SKM-1 (cell line): ENCODE results near the gene UBE2A.
A peak's percentile ranks its signal among the peaks of the same experiment; 100 is the strongest.

Experiments used
- DNase-seq: peaks from one replicate; lab custom pipeline; 2025; ENCODE audit not compliant: unreplicated experiment; lab: John Stamatoyannopoulos, UW

The UBE2A gene

DNA sequence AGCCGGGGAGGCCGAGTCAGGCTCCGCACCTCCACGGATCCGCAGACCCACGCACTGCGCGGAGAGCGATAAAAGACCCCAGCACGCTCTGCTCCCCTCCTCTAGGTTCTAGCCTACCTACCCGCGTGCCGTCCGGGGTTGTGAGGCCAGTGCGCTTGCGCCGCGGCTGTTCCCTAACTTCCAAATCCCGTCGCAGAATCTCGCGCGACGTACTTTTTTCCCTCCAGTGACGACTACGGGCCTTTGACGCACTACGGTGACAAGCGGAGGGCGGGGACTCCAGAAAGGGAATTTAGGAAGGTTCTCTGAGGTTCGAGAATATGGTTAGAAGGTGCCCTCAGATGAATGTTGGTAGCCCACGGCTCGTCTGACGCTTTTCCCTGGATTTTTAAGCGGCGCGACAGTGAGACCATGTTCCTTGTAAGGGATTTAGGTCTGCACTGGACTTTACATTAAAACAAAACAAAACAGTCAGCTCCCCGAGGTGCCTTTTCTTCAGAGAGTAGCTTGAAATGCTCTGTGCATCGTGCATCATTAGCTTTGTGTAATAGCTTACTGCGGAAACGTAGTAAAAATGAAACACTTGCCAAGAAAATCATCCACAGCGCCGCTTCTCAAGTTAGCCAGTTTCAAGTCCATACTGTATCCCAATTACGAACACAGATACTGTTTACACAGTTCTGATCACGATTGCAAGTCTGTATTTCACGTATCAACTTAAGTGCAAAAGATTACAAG lies 32.1 kb downstream of the UBE2A start, which contains the start of gene NKRF:
TSS of gene NKRF (minus strand) at position 145 of the 738 bp plus-strand sequence.
- DNase-seq = peak; percentile 79

DNA sequence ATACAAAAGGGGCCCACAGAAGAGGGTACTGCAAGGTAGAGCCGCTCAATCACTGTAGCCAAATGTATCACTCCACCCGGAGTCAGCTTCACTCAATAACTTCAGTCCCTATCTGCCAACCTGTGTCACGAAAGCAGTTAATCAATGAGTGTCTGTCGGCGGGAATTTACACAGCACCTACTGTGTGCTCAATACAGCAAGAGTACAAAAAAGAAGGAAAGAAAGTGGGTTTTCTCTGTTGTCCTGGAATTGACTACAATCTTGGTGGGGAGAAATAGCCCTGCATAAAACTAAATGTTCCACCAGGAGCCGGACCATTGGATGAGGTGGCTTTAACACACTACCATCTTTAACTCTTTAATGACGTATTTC lies 32.6 kb downstream of the UBE2A start:
- DNase-seq = no peak

DNA sequence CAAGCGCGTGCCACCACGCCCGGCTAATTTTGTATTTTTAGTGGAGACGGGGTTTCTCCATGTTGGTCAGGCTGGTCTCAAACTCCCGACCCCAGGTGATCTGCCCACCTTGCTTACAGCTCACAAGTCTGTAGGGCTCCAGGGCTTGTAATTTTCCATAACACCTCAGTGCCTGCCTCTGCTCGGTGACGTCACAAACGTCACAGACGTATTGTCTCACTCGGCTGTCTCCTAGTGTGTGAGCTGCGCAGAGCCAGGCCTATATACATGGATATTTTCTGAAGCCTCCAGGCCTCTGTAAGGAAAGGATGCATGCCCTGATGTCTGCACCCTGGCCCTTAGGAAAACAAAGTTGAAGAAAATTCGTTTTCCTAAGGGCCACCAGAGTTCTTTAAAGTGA lies 40.4 kb downstream of the UBE2A start:
- no peak for DNase-seq

DNA sequence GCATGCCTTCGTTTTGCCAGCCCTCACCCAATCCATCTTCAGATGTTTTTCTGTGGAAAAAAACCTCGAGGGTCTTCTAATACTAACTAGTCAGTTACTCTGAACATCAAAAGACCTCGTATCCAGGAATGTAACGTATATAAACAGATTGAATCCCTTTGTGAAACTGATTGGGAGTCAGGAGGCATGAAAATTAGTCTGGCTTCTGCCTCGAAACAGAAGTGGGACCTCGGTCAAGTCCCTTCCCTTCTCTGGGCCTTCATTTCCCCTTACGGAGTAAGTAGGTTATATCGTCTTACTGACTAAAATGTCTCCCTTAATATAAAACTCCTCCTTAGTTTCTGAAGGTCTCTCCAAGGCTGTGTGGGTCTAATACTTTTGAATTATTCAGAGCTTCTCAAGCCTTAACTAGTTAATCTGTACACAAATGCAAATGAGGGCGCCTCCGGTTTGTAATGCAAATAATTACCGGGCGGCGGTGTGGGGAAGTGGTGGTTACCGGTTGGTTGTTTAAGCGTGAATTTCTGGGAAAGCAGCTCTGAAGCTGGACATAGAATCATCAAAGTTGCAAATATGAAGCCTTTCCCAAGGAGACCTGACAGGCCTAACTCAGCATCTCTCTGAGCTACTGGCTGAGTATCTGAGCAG lies 43.3 kb downstream of the UBE2A start:
- DNase-seq = no peak

DNA sequence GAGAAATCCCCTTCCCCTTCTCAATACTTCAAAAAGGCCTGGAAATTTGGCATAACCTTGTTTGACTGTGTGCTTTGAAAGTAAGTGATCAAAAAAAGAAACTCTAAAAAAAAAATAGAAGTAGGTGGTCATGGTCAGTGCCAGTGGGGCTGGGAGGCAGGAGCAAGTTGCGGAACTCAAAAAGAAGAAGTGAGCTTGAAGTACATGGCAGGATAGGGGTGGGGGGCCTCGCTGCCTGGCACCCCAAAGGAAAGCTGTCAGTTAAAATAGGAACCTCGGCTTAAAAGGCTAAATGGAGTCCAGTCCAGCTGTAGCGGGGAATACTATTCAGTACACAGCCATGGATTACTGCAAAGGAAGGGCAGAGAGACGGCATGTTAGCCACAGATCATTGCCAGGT lies 44.1 kb downstream of the UBE2A start:
- DNase-seq = peak; percentile 20

DNA sequence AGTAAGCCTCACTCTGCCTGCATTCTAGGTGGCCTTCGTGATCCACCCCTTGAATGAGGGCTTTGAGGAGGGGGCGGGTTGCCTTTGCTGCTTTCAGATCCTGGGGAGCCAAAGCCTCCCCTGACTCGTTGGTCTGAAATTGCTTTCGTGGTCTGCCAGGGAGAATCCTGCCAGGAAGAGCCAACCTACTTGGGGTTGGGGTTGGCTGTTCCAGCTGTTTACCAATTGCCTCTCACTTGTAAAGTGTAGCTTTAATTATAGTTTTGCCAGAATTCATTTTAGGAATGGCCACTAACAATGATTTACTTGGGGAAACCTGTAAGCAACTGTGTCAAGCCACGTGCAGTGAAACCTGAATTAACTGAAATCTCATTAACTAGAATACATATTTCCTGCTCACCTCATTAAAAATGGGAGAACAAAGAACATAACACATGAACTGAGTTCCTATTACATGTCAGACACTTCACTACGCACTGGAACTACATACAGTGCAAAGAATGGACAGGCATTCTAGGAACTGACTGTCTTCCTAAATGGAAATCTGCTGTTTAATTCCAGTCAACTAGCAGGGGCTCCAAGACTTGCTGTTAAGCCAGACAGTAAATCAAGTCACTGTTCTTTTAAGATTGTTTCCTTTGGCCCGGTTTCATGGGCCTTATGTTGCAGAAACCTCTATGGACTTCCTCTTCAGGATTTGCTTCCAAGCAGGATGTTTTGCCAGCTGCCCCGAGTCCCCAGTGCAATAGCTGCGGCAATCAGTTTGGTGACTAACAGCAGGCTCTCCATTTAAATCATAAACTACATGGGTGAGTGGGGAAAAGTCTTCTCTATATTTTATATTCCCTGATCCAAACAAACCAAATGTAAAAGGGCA lies 48.2 kb downstream of the UBE2A start:
- DNase-seq = no peak

DNA sequence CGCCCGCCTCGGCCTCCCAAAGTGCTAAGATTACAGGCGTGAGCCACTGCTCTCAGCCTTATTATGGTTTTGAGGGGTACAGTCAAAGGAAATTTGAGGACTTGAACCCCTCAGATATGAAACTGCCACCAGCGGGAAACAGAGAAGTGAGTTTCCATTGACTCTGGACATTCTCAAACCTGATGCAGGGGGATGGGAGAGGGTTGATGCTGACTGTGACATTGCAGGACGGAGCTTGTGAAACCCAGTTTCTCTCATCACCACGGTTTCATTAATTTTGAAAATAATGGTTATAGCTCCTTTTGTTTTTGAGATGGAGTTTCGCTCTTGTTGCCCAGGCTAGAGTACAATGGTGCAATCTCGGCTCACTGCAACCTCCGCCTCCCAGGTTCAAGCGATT lies 50.1 kb downstream of the UBE2A start:
- DNase-seq = no peak

DNA sequence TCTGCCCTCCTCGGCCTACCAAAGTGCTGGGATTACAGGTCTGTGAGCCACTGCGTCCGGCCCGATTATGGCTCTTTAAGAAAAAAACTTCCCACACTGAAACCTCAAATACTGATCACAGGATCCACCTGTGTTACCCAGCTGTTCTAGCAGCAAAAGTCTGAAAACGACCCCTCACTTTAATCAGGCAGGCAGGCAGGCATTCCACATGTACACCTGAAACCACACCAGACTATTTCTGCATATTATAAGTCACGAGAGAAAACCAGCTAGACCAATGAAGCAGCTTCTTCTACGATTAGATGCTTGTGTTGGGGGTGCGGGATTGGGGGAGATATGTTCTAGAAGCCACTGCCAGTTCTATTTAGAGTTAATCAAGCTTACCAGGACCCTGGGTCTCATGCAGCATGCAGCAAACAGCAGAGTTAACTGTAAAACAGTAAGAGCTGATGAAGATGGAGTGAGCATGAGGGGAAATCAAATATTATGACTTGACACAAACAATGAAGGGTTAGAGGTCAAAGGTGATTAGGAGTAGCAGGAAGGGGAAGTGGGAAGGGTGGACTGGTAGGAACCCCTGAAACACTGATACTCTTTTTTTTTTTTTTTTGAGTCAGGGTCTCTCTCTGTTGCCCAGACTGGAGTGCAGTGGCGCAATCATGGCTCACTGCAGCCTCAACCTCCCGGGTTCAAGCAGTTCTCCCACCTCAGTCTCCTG lies 50.7 kb downstream of the UBE2A start:
- no peak for DNase-seq

DNA sequence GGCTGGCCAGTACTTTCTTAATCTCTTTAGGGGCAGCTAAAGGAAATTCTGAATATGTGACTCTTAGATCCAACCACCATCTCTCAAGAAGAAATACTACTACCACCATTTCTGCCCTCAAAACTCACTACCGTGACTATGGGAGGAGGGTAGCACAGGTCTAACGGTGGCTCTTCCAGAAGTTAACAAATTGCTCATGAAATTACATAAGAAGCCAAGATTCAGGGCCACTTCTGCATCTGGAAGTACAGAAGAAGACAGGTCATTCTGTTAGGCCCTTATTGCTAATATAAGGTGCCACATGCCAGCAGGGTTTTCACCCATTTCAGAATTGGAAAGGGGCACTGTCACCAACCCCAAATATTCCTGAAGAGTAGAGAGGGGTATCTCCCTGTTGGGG lies 51.5 kb downstream of the UBE2A start:
- DNase-seq = no peak
